ENCODE data around the gene ECT2. TPM values are rescaled to one million over a fixed set of nuclear protein-coding genes. Genes with fewer than 3 reads are reported as not detected.

Gene ECT2
- polyA plus RNA-seq, 1 of the 3 experiments (the other 2 are of a cell fraction): 8.6 TPM

- TF ChIP-seq, protein P1, sequence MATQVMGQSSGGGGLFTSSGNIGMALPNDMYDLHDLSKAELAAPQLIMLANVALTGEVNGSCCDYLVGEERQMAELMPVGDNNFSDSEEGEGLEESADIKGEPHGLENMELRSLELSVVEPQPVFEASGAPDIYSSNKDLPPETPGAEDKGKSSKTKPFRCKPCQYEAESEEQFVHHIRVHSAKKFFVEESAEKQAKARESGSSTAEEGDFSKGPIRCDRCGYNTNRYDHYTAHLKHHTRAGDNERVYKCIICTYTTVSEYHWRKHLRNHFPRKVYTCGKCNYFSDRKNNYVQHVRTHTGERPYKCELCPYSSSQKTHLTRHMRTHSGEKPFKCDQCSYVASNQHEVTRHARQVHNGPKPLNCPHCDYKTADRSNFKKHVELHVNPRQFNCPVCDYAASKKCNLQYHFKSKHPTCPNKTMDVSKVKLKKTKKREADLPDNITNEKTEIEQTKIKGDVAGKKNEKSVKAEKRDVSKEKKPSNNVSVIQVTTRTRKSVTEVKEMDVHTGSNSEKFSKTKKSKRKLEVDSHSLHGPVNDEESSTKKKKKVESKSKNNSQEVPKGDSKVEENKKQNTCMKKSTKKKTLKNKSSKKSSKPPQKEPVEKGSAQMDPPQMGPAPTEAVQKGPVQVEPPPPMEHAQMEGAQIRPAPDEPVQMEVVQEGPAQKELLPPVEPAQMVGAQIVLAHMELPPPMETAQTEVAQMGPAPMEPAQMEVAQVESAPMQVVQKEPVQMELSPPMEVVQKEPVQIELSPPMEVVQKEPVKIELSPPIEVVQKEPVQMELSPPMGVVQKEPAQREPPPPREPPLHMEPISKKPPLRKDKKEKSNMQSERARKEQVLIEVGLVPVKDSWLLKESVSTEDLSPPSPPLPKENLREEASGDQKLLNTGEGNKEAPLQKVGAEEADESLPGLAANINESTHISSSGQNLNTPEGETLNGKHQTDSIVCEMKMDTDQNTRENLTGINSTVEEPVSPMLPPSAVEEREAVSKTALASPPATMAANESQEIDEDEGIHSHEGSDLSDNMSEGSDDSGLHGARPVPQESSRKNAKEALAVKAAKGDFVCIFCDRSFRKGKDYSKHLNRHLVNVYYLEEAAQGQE (IDR thresholded peaks at IDR 0.05; ENCODE audit: low read depth, low read length): no peak
- no peak for TF ChIP-seq TAF1 (IDR thresholded peaks at IDR 0.05; ENCODE audit: borderline replicate concordance, low read depth, low read length)
- TF ChIP-seq, protein P2, sequence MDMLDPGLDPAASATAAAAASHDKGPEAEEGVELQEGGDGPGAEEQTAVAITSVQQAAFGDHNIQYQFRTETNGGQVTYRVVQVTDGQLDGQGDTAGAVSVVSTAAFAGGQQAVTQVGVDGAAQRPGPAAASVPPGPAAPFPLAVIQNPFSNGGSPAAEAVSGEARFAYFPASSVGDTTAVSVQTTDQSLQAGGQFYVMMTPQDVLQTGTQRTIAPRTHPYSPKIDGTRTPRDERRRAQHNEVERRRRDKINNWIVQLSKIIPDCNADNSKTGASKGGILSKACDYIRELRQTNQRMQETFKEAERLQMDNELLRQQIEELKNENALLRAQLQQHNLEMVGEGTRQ (IDR thresholded peaks at IDR 0.05; ENCODE audit: borderline replicate concordance, low read depth, low read length): no peak
- no peak for TF ChIP-seq FOXM1 (IDR thresholded peaks at IDR 0.05; ENCODE audit: low read depth)
- TF ChIP-seq FOXJ3 (CRISPR knock-in tag; IDR thresholded peaks at IDR 0.05): no peak
- TF ChIP-seq NFIC (IDR thresholded peaks at IDR 0.05; ENCODE audit: borderline replicate concordance): no peak
Observed at GRCh38 chr3:172816968-172817367, 66.4 kb downstream of the ECT2 start (continued).

DNA sequence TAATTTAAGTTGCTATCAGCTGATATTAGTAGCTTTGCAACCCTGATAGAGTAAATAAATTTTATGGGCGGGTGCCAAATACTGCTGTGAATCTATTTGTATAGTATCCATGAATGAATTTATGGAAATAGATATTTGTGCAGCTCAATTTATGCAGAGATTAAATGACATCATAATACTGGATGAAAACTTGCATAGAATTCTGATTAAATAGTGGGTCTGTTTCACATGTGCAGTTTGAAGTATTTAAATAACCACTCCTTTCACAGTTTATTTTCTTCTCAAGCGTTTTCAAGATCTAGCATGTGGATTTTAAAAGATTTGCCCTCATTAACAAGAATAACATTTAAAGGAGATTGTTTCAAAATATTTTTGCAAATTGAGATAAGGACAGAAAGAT is 70.0 kb downstream of the ECT2 start:
- POLR2A ChIA-PET: no interaction called here

More for the DNA sequence above, 70.0 kb downstream of the ECT2 start:
- H3F3A ChIP-seq (replicated peaks; ENCODE audit: insufficient read depth): peaks cover 9% of the 10 kb centered on the region
- no peak overlapping the region for H3K4me2 ChIP-seq
- no peak overlapping the region for H3K27ac ChIP-seq (ENCODE audit: low read depth in 2 of 2, low read length in 1 of 2)
- H3K27me3 ChIP-seq (ENCODE audit: insufficient read depth): no peaks in the 10 kb centered on the region
- no peaks in the 10 kb centered on the region for H3K79me2 ChIP-seq (ENCODE audit: insufficient read depth)
- H3K4me3 ChIP-seq (ENCODE audit: low read depth in 2 of 2, low read length in 1 of 2): no peak overlapping the region
- H3K4me1 ChIP-seq (ENCODE audit: control insufficient read depth in 1 of 2, insufficient read depth in 2 of 2, low read depth in 1 of 2, low read length in 1 of 2): no peaks in the 10 kb centered on the region
- H2AFZ ChIP-seq (ENCODE audit: low read depth): no peak overlapping the region
- 53% methylated on average over 2 of the region's 2 CpGs for whole genome bisulfite sequencing (ENCODE audit: low lambda C conversion rate)
- H3K9ac ChIP-seq: no peak overlapping the region
- TF ChIP-seq GABPA (IDR thresholded peaks at IDR 0.05; ENCODE audit: low read depth) (no peak), MXI1 (IDR thresholded peaks at IDR 0.05; ENCODE audit: low read depth, low read length) (no peak), RXRA (IDR thresholded peaks at IDR 0.05; ENCODE audit: borderline replicate concordance, low read depth) (no peak), SMC3 (IDR thresholded peaks at IDR 0.05; ENCODE audit: low read depth, low read length) (no peak)
- TF ChIP-seq, protein P2 (IDR thresholded peaks at IDR 0.05; ENCODE audit: borderline replicate concordance, low read depth, low read length): no peak
- H3K36me3 ChIP-seq (replicated peaks in 1 of 2; ENCODE audit: control insufficient read depth in 1 of 2, insufficient read depth in 2 of 2, low read length in 1 of 2): peaks cover 55 to 60% of the 10 kb centered on the region in 2 experiments
- H4K20me1 ChIP-seq (ENCODE audit: insufficient read depth): no peaks in the 10 kb centered on the region
- DNase-seq: no peak
- H3K9me2 ChIP-seq: no peaks in the 10 kb centered on the region; the same call in 1 of the 2 replicates
- 0 out of 2 replicates have a peak, but pooled peaks cover 11% of the 10 kb centered on the region for H3K9me3 ChIP-seq
- CTCF ChIA-PET: interaction anchor here (0.7 to 1.1 kb wide), 2 partner anchors 10 to 20 kb away, joined by 3 to 4 read pairs; no protein-coding TSS in a partner anchor
